ENCODE measurements around the gene CBLL1. TPM values are rescaled to one million over a fixed set of nuclear protein-coding genes. Genes with fewer than 3 reads are reported as not detected.

The CBLL1 gene
- total and polyA plus RNA-seq, 10 of the 15 experiments (the other 5 are each of a cell fraction or from before 2014, with no cell fraction given) = 7.2 to 40.1 (median 23.4) TPM

GRCh38 chr7:107708956-107709355 lies 35.0 kb upstream of the CBLL1 start:
- Histone ChIP-seq H3K4me3 (no peak overlapping the region), H3K27me3 (replicated peaks in 1 of 2; ENCODE audit: control insufficient read depth in 2 of 2, insufficient read depth in 2 of 2, low read length in 1 of 2) (no peaks in the 10 kb centered on the region; a peak in 1 of 4 replicates), H3K9ac (ENCODE audit: control insufficient read depth, insufficient read depth, low read length) (no peak overlapping the region), H3K27ac (ENCODE audit: control insufficient read depth, insufficient read depth) (no peak overlapping the region), H3K4me2 (ENCODE audit: control insufficient read depth, insufficient read depth) (no peak overlapping the region), H2AFZ (ENCODE audit: control insufficient read depth, low read depth, low read length) (no peak overlapping the region), H3K36me3 (ENCODE audit: control insufficient read depth in 2 of 2, insufficient read depth in 2 of 2, low read length in 1 of 2) (no peaks in the 10 kb centered on the region), H3K79me2 (ENCODE audit: control insufficient read depth, insufficient read depth, low read length) (no peaks in the 10 kb centered on the region), H3K4me1 (ENCODE audit: control insufficient read depth, insufficient read depth, low read length) (no peaks in the 10 kb centered on the region), H4K20me1 (ENCODE audit: control insufficient read depth, insufficient read depth) (no peaks in the 10 kb centered on the region), H3K9me3 (replicated peaks; ENCODE audit: control insufficient read depth, insufficient read depth, low read length) (no peaks in the 10 kb centered on the region)
- FAIRE-seq (no peak), ATAC-seq (no peak), DNase-seq (ENCODE audit: low read depth, low spot score) (no peak)
- CTCF ChIA-PET = interaction anchor here (1.1 kb wide), 1 partner anchor 19 kb away, joined by 3 read pairs; no protein-coding TSS in a partner anchor
- in situ Hi-C loops (cut with MboI) (no loop called here), intact Hi-C loops (cut with micrococcal nuclease; ENCODE audit: unreplicated experiment) (no loop called here)
- RAD21 ChIA-PET (ENCODE audit: unreplicated experiment) = no interaction called here
- WGBS (ENCODE audit: insufficient coverage, insufficient replicate concordance, low lambda C conversion rate, missing lambda C conversion rate) = 62% methylated on average over 2 of the region's 2 CpGs
- BruUV-seq (replicated peaks) = no TSS peak
- POLR2A ChIA-PET = no interaction called here
- SMC1A ChIA-PET (ENCODE audit: uncharacterized antibody, unreplicated experiment) = no interaction called here
- TF ChIP-seq ZNF24 (IDR thresholded peaks at IDR 0.05) = no peak
- no peak for TF ChIP-seq DPF2 (IDR thresholded peaks at IDR 0.05)
- TF ChIP-seq ZNF207 (IDR thresholded peaks at IDR 0.05; ENCODE audit: borderline replicate concordance) = no peak
- TF ChIP-seq, protein P1, sequence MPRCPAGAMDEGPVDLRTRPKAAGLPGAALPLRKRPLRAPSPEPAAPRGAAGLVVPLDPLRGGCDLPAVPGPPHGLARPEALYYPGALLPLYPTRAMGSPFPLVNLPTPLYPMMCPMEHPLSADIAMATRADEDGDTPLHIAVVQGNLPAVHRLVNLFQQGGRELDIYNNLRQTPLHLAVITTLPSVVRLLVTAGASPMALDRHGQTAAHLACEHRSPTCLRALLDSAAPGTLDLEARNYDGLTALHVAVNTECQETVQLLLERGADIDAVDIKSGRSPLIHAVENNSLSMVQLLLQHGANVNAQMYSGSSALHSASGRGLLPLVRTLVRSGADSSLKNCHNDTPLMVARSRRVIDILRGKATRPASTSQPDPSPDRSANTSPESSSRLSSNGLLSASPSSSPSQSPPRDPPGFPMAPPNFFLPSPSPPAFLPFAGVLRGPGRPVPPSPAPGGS (IDR thresholded peaks at IDR 0.05; ENCODE audit: borderline replicate concordance, insufficient read depth, low read depth, low read length, poor library complexity, severe bottlenecking) = no peak
- TF ChIP-seq TBL1XR1 (IDR thresholded peaks at IDR 0.05; ENCODE audit: low read depth, low read length) = no peak
- TF ChIP-seq KDM1A (IDR thresholded peaks at IDR 0.05; ENCODE audit: borderline replicate concordance) = no peak
- no peak for TF ChIP-seq CREB1 (IDR thresholded peaks at IDR 0.05; ENCODE audit: low read depth)
- no peak for TF ChIP-seq SPI1 (IDR thresholded peaks at IDR 0.05; ENCODE audit: borderline replicate concordance, insufficient read depth, low read depth, low read length)
- TF ChIP-seq PBX3 (IDR thresholded peaks at IDR 0.05; ENCODE audit: insufficient replicate concordance, low read depth, low read length) = no peak
- TF ChIP-seq HDAC2 (IDR thresholded peaks at IDR 0.05) = no peak
- no peak for TF ChIP-seq CREM (IDR thresholded peaks at IDR 0.05; ENCODE audit: low read depth)
- no peak for TF ChIP-seq ZNF217 (IDR thresholded peaks at IDR 0.05)
- TF ChIP-seq SRF (IDR thresholded peaks at IDR 0.05; ENCODE audit: low read depth in 2 of 2, low read length in 2 of 2) = no peak
- TF ChIP-seq E4F1 (IDR thresholded peaks at IDR 0.05; ENCODE audit: borderline replicate concordance, partially characterized antibody) = no peak
- no peak for TF ChIP-seq EZH2 (IDR thresholded peaks at IDR 0.05; ENCODE audit: borderline replicate concordance, control insufficient read depth, low read depth, low read length)
- no peak for TF ChIP-seq FOXK2 (IDR thresholded peaks at IDR 0.05)
- TF ChIP-seq E2F4 (IDR thresholded peaks at IDR 0.05; ENCODE audit: low read depth, low read length) = no peak
- TF ChIP-seq NKRF (conservative IDR thresholded peaks at IDR 0.05) = no peak
